H1 (cell line): ENCODE measurements around the gene NOS2. TPM values are rescaled to one million over a fixed set of nuclear protein-coding genes. Genes with fewer than 3 reads are reported as not detected.

Source experiments
- CTCF ChIA-PET: fragments of 300-600 bp; sonication (Branson Sonifier 250); formaldehyde crosslinking; loops from one replicate; lab custom pipeline; 2021; ENCODE audit not compliant: partially characterized antibody; lab: Charles Lee
- POLR2A ChIA-PET: fragments of 300-600 bp; sonication (Branson Sonifier 250); formaldehyde crosslinking; loops from one replicate; lab custom pipeline; 2021; ENCODE audit warnings: inconsistent platforms; ENCODE audit not compliant: partially characterized antibody; lab: Charles Lee
- DNase-seq, 2 experiments: peaks; one replicate each; pipeline versions ENCODE4 v3.0.0 to v3.0.0-alpha.2; 2010 to 2022; ENCODE audit warnings: low spot score in 2 of 2, low read depth in 1 of 2, mixed read lengths in 1 of 2
- FAIRE-seq: peaks from 2 replicates; lab custom pipeline; 2011; peaks lifted over from hg19 to GRCh38; lab: Jason Lieb, UNC
- H2AFZ ChIP-seq: 2 replicates; pipeline ENCODE4 v1.8.1; 2012; ENCODE audit warnings: low read length, inconsistent platforms
- H2AK5ac ChIP-seq: 2 replicates; pipeline ENCODE4 v1.6.1; 2013; ENCODE audit warnings: low read depth, low read length
- H2BK120ac ChIP-seq: replicated peaks from 2 replicates; pipeline ENCODE3; 2013; ENCODE audit warnings: low read depth, low read length, inconsistent platforms
- H2BK12ac ChIP-seq: 2 replicates; pipeline ENCODE4 v1.6.1; 2013; ENCODE audit warnings: low read depth, low read length
- H2BK15ac ChIP-seq: 2 replicates; pipeline ENCODE4 v1.6.1; 2013; ENCODE audit warnings: low read length
- H2BK20ac ChIP-seq: 2 replicates; pipeline ENCODE4 v1.6.1; 2013; ENCODE audit warnings: low read length
- H2BK5ac ChIP-seq: 2 replicates; pipeline ENCODE4 v1.6.1; 2013; ENCODE audit warnings: low read depth, low read length
- H3K14ac ChIP-seq: 2 replicates; pipeline ENCODE4 v1.6.1; 2013; ENCODE audit warnings: inconsistent platforms; ENCODE audit not compliant: insufficient read length
- H3K18ac ChIP-seq: 2 replicates; pipeline ENCODE4 v1.6.1; 2013; ENCODE audit warnings: low read length; ENCODE audit errors: extremely low read depth
- H3K23ac ChIP-seq: 2 replicates; pipeline ENCODE4 v1.6.1; 2013; ENCODE audit warnings: inconsistent platforms; ENCODE audit not compliant: insufficient read length
- H3K23me2 ChIP-seq: 2 replicates; pipeline ENCODE4 v1.6.1; 2013; ENCODE audit warnings: low read depth, low read length
- H3K27ac ChIP-seq: 2 replicates; pipeline ENCODE4 v1.6.1; 2011; ENCODE audit warnings: low read depth, low read length, inconsistent platforms
- H3K27me3 ChIP-seq, 4 experiments: replicated peaks in 1 of 4; 1 replicate in 1 of 4; 2 replicates in 3 of 4; pipeline versions ENCODE4 v1.6.1 to v1.8.1; 2011 to 2013; ENCODE audit warnings: low read length in 3 of 4, mild to moderate bottlenecking in 3 of 4, inconsistent platforms in 2 of 4, mixed read lengths in 2 of 4, moderate library complexity in 1 of 4; ENCODE audit not compliant: control insufficient read depth in 3 of 4, insufficient read depth in 3 of 4; ENCODE audit errors: extremely low read depth in 1 of 4
- H3K36me3 ChIP-seq, 4 experiments: 2 replicates each; pipeline versions ENCODE4 v1.6.1 to v1.8.1; 2011 to 2013; ENCODE audit warnings: mild to moderate bottlenecking in 4 of 4, low read length in 3 of 4, moderate library complexity in 2 of 4, control low read depth in 1 of 4, inconsistent platforms in 1 of 4; ENCODE audit not compliant: insufficient read depth in 4 of 4, control insufficient read depth in 2 of 4
- H3K4ac ChIP-seq: replicated peaks from 2 replicates; pipeline ENCODE3; 2013; ENCODE audit warnings: low read length, low read depth, mixed read lengths, inconsistent platforms; ENCODE audit not compliant: insufficient read length
- H3K4me1 ChIP-seq, 4 experiments: replicated peaks in 1 of 4; 1 replicate in 1 of 4; 2 replicates in 3 of 4; pipeline versions ENCODE4 v1.6.1 to v1.8.1; 2011 to 2013; ENCODE audit warnings: low read length in 3 of 4, inconsistent platforms in 2 of 4, mixed read lengths in 1 of 4; ENCODE audit not compliant: insufficient read depth in 4 of 4, control insufficient read depth in 3 of 4
- H3K4me2 ChIP-seq, 2 experiments: 2 replicates each; pipeline versions ENCODE4 v1.6.1 to v1.8.1; 2011 to 2013; ENCODE audit warnings: low read depth in 2 of 2, low read length in 2 of 2, control low read depth in 1 of 2, inconsistent platforms in 1 of 2, mild to moderate bottlenecking in 1 of 2; ENCODE audit not compliant: insufficient read depth in 1 of 2
- H3K4me3 ChIP-seq, 4 experiments: fragments of 200-600, 300-600 bp in 1 of 4; sonication (generic), shearing (Covaris generic), sonication (Bioruptor Twin) in 1 of 4; 2 replicates each; pipeline versions ENCODE4 v1.5.1 to v1.8.1; 2011 to 2016; ENCODE audit warnings: low read length in 4 of 4, low read depth in 3 of 4, control low read depth in 2 of 4, inconsistent platforms in 2 of 4, mild to moderate bottlenecking in 2 of 4, mixed read lengths in 1 of 4, moderate library complexity in 1 of 4; ENCODE audit not compliant: insufficient read depth in 2 of 4; ENCODE audit errors: extremely low read depth in 1 of 4
- H3K56ac ChIP-seq: replicated peaks from 2 replicates; pipeline ENCODE3; 2013; ENCODE audit warnings: low read depth, mild to moderate bottlenecking, mixed read lengths, low read length, inconsistent platforms; ENCODE audit not compliant: insufficient read length
- H3K79me1 ChIP-seq: 2 replicates; pipeline ENCODE4 v1.6.1; 2013; ENCODE audit warnings: low read depth, low read length, control low read depth
- H3K79me2 ChIP-seq, 2 experiments: 2 replicates each; pipeline versions ENCODE4 v1.6.1 to v1.8.1; 2012 to 2013; ENCODE audit warnings: low read length in 2 of 2, mild to moderate bottlenecking in 2 of 2, inconsistent platforms in 1 of 2; ENCODE audit not compliant: insufficient read depth in 2 of 2, control insufficient read depth in 1 of 2
- H3K9ac ChIP-seq, 4 experiments: replicated peaks in 1 of 4; 1 replicate in 1 of 4; 2 replicates in 3 of 4; pipeline versions ENCODE4 v1.6.1 to v1.8.1; 2011 to 2013; ENCODE audit warnings: low read depth in 3 of 4, low read length in 3 of 4, control low read depth in 2 of 4, mild to moderate bottlenecking in 2 of 4, moderate library complexity in 2 of 4, inconsistent platforms in 1 of 4; ENCODE audit errors: extremely low read depth in 1 of 4
- H3K9me3 ChIP-seq, 2 experiments: 2 replicates each; pipeline versions ENCODE4 v1.6.1 to v1.8.1; 2012 to 2013; ENCODE audit warnings: mild to moderate bottlenecking in 2 of 2, moderate library complexity in 2 of 2, control low read depth in 1 of 2, inconsistent platforms in 1 of 2, low read depth in 1 of 2, low read length in 1 of 2, mixed read lengths in 1 of 2; ENCODE audit not compliant: insufficient read depth in 2 of 2
- H4K20me1 ChIP-seq, 2 experiments: replicated peaks in 1 of 2; 2 replicates each; pipeline versions ENCODE3 to v1.8.1; 2011 to 2013; ENCODE audit warnings: inconsistent platforms in 2 of 2, low read length in 2 of 2, mild to moderate bottlenecking in 1 of 2; ENCODE audit not compliant: insufficient read depth in 2 of 2, control insufficient read depth in 1 of 2
- H4K5ac ChIP-seq: 2 replicates; pipeline ENCODE4 v1.6.1; 2013; ENCODE audit warnings: low read length, low read depth, mixed read lengths, inconsistent platforms; ENCODE audit not compliant: insufficient read length
- H4K8ac ChIP-seq: 2 replicates; pipeline ENCODE4 v1.8.0; 2013; ENCODE audit warnings: mild to moderate bottlenecking, moderate library complexity, low read length, inconsistent platforms; ENCODE audit not compliant: insufficient read depth; ENCODE audit errors: extremely low read depth
- H4K91ac ChIP-seq: replicated peaks from 2 replicates; pipeline ENCODE3; 2013; ENCODE audit warnings: low read length, mixed read lengths, inconsistent platforms; ENCODE audit not compliant: insufficient read length
- EZH2 ChIP-seq: fragments of 200-600 bp; sonication (generic); IDR thresholded peaks from 2 replicates; pipeline ENCODE4 v1.7.1; 2012; ENCODE audit warnings: low read depth, mild to moderate bottlenecking, moderate library complexity, low read length, inconsistent platforms; ENCODE audit not compliant: severe bottlenecking
- SIN3A ChIP-seq, 2 experiments: IDR thresholded peaks in 1 of 2; conservative IDR thresholded peaks in 1 of 2; 2 replicates each; pipeline ENCODE4 v1.6.1; 2011 to 2012; ENCODE audit warnings: low read length in 2 of 2, improper control_type of control experiment in 1 of 2, low read depth in 1 of 2, mild to moderate bottlenecking in 1 of 2
- WGBS, 2 experiments: shearing (Covaris generic) in 1 of 2; methylation state at CpG; one replicate each; pipeline versions ENCODE4 v1.1.6 to v1.1.7; 2013 to 2015; ENCODE audit warnings: low lambda C conversion rate in 2 of 2, mixed read lengths in 2 of 2, inconsistent platforms in 1 of 2, low coverage in 1 of 2, missing lambda C conversion rate in 1 of 2; ENCODE audit not compliant: insufficient replicate concordance in 2 of 2, insufficient coverage in 1 of 2, insufficient read length in 1 of 2; ENCODE audit errors: extremely low coverage in 1 of 2, missing lambda C conversion rate in 1 of 2; 5-methylcytosine and 5-hydroxymethylcytosine counted together
- polyA plus RNA-seq, 7 experiments: library from polyadenylated mRNA; depleted of rRNA in 3 of 7; stranded (reverse) in 5 of 7; unstranded in 2 of 7; fragments of >200 nt in 5 of 7; fragments of 200-250 nt in 2 of 7; gene quantifications; 1 replicate in 5 of 7; 2 replicates in 1 of 7; 4 replicates in 1 of 7; pipeline versions ENCODE4 v1.2.1 to v1.2.3, GENCODE V29; 2011 to 2013; ENCODE audit warnings: missing spikeins in 2 of 7, mixed read lengths in 2 of 7
- total RNA-seq: library from RNA; stranded (reverse); fragmentation: NEBNext Ultra II Directional; extraction: Animal tissue kit (Norgen Biotek cat#: 25700); gene quantifications from 2 replicates; pipeline ENCODE4 v1.2.1, GENCODE V29; 2021
- TF ChIP-seq, protein P1 (sequence below), 3 experiments: IDR thresholded peaks; 1 replicate in 2 of 3; 2 replicates in 1 of 3; pipeline versions ENCODE4 v1.5.1 to v1.6.1; 2011; ENCODE audit warnings: low read length in 3 of 3, mild to moderate bottlenecking in 3 of 3, inconsistent platforms in 2 of 3, low read depth in 1 of 3, moderate library complexity in 1 of 3; ENCODE audit not compliant: insufficient read depth in 1 of 3; ENCODE audit errors: control extremely low read depth in 1 of 3

Gene NOS2
- total and polyA plus RNA-seq, 2 of the 8 experiments (the other 6 are each of a cell fraction or from before 2014, with no cell fraction given) = 1.0 to 1.9 TPM

GRCh38 chr17:27834571-27834970 lies 34.2 kb upstream of the NOS2 start:
- Histone ChIP-seq H4K8ac (no peak overlapping the region), H2AFZ (no peak overlapping the region), H4K91ac (no peak overlapping the region), H4K5ac (no peak overlapping the region), H2BK5ac (no peak overlapping the region), H2BK15ac (no peak overlapping the region), H2BK120ac (no peak overlapping the region), H2AK5ac (no peak overlapping the region), H2BK12ac (no peak overlapping the region), H4K20me1 (no peaks in the 10 kb centered on the region), H3K4me2 (no peak overlapping the region), H3K4me1 (peaks cover 0 to 3% (median 0%) of the 10 kb centered on the region in 4 experiments; a peak in 1 of 7 replicates), H3K79me2 (no peaks in the 10 kb centered on the region), H2BK20ac (no peak overlapping the region), H3K56ac (no peak overlapping the region), H3K9me3 (peaks cover 0 to 4% of the 10 kb centered on the region in 2 experiments; a peak in 2 of 4 replicates), H3K27ac (no peak overlapping the region), H3K9ac (no peak overlapping the region), H3K4ac (no peak overlapping the region), H3K23me2 (no peaks in the 10 kb centered on the region), H3K18ac (no peak overlapping the region), H3K36me3 (no peaks in the 10 kb centered on the region), H3K14ac (no peak overlapping the region), H3K79me1 (no peaks in the 10 kb centered on the region)
- no peak for FAIRE-seq
- ChIA-PET POLR2A (no interaction called here), CTCF (interaction anchor here (1.8 to 4.4 kb wide), 2 partner anchors 23 to 45 kb away, joined by 4 to 18 read pairs; no protein-coding TSS in a partner anchor)
- WGBS, 2 experiments = 86% methylated on average over 3 of the region's 3 CpGs; no CpG with 5 or more reads in 1 of the 2 experiments
- DNase-seq = no peak
- TF ChIP-seq, protein P1, sequence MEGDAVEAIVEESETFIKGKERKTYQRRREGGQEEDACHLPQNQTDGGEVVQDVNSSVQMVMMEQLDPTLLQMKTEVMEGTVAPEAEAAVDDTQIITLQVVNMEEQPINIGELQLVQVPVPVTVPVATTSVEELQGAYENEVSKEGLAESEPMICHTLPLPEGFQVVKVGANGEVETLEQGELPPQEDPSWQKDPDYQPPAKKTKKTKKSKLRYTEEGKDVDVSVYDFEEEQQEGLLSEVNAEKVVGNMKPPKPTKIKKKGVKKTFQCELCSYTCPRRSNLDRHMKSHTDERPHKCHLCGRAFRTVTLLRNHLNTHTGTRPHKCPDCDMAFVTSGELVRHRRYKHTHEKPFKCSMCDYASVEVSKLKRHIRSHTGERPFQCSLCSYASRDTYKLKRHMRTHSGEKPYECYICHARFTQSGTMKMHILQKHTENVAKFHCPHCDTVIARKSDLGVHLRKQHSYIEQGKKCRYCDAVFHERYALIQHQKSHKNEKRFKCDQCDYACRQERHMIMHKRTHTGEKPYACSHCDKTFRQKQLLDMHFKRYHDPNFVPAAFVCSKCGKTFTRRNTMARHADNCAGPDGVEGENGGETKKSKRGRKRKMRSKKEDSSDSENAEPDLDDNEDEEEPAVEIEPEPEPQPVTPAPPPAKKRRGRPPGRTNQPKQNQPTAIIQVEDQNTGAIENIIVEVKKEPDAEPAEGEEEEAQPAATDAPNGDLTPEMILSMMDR (IDR thresholded peaks at IDR 0.05; ENCODE audit: control extremely low read depth in 1 of 3, insufficient read depth in 1 of 3, low read depth in 1 of 3, low read length in 3 of 3) = no peak
- no peak for TF ChIP-seq SIN3A (conservative IDR thresholded peaks at IDR 0.05 in 1 of 2, IDR thresholded peaks at IDR 0.05 in 1 of 2; ENCODE audit: low read depth in 1 of 2, low read length in 2 of 2)
- TF ChIP-seq EZH2 = no peak
- TF ChIP-seq, all 59 proteins: peak for 0
- H3K23ac ChIP-seq = no peak overlapping the region
- H3K27me3 ChIP-seq = no peaks in the 10 kb centered on the region
- no peak overlapping the region for H3K4me3 ChIP-seq
